ENCODE data around the gene CCDC30. TPM values are rescaled to one million over a fixed set of nuclear protein-coding genes. Genes with fewer than 3 reads are reported as not detected.

Gene CCDC30
- total and polyA plus RNA-seq, 4 experiments from 2014 or later = 2.5 to 7.1 (median 5.2) TPM

DNA sequence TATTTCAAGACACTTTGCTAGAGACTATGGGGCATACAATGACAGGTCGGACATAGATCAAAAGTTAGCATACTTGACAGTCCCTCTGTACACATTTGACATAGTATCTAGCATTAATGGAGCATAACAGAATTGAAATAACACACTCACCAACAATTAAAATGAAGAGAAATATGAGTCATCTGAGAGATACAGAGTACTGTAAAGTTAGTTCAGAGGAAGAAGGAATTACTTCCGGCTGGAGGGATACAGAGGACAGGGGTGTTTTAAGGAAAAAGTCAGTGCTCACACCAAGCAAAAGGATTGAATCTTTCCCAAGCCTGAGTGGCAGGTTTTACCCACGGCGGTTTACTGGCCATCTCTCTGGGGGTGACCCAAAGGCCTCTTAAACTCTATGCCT is 9.7 kb upstream of the CCDC30 start:
- H3K4me1 Mint-ChIP-seq = peaks cover 16 to 31% (median 21%) of the 10 kb centered on the region in 4 donors
- POLR2A ChIA-PET (ENCODE audit: partially characterized antibody) = no interaction called here
- H3K27ac Mint-ChIP-seq = peak overlapping the region in 1 of 7 donors; percentile 40
- no peak overlapping the region for H3K4me3 Mint-ChIP-seq
- Histone ChIP-seq H3K27ac (ENCODE audit: low read depth, low read length) (no peak overlapping the region), H3K9me3 (ENCODE audit: control insufficient read depth in 1 of 2, low read length in 2 of 2) (no peaks in the 10 kb centered on the region), H3K4me1 (ENCODE audit: insufficient read depth, low read length) (peaks cover 24% of the 10 kb centered on the region), H3K27me3 (ENCODE audit: insufficient read depth, low read length) (no peaks in the 10 kb centered on the region), H3K4me3 (ENCODE audit: low read length in 2 of 2) (no peak overlapping the region), H3K36me3 (ENCODE audit: insufficient read depth, low read length) (peaks cover 5% of the 10 kb centered on the region)
- CTCF ChIA-PET (ENCODE audit: partially characterized antibody) = no interaction called here
- DNase-seq = no peak
- peaks cover 10 to 18% of the 10 kb centered on the region in 2 donors for H3K36me3 Mint-ChIP-seq
- intact Hi-C loops (cut with micrococcal nuclease) = no loop called here
- H3K9me3 Mint-ChIP-seq = no peaks in the 10 kb centered on the region
- H3K27me3 Mint-ChIP-seq = peaks cover 0 to 2% of the 10 kb centered on the region in 2 donors

DNA sequence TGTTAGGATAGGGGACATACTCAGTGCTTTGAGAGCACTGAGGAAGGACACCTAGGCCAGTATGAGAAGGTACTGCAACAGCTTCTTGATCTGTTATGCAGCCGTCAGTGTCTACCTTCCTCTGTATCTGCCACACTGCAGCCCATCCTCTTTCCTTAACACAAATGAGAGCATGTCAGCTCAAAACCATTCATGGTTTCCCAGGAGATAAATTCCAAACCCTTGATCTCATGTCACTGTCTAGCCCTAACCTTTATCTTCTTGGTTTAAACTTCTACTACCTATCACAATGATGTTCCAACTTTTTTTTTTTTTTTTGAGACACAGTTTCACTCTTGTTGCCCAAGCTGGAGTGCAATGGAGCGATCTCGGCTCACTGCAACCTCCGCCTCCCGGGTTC is 8.7 kb upstream of the CCDC30 start:
- ChIA-PET POLR2A (ENCODE audit: partially characterized antibody) (no interaction called here), CTCF (ENCODE audit: partially characterized antibody) (interaction anchor here (0.7 kb wide), 1 partner anchor 129 kb away, joined by 3 read pairs; no protein-coding TSS in a partner anchor)
- H3K27ac ChIP-seq (ENCODE audit: low read depth, low read length) = no peak overlapping the region
- peaks cover 15% of the 10 kb centered on the region for H3K36me3 ChIP-seq (ENCODE audit: insufficient read depth, low read length)
- Mint-ChIP-seq H3K4me3 (peak overlapping the region in 5 of 8 donors; percentile 7 to 65 (median 33)), H3K4me1 (peaks cover 18 to 37% (median 26%) of the 10 kb centered on the region in 4 donors), H3K9me3 (no peaks in the 10 kb centered on the region), H3K27ac (peak overlapping the region in 4 of 7 donors; percentile 12 to 100 (median 32)), H3K27me3 (peaks cover 0 to 2% of the 10 kb centered on the region in 2 donors), H3K36me3 (peaks cover 12 to 25% of the 10 kb centered on the region in 2 donors)
- intact Hi-C loops (cut with micrococcal nuclease) = no loop called here
- no peak overlapping the region for H3K4me3 ChIP-seq (ENCODE audit: low read length in 2 of 2)
- no peaks in the 10 kb centered on the region for H3K27me3 ChIP-seq (ENCODE audit: insufficient read depth, low read length)
- H3K4me1 ChIP-seq (ENCODE audit: insufficient read depth, low read length) = peaks cover 29% of the 10 kb centered on the region
- H3K9me3 ChIP-seq (ENCODE audit: control insufficient read depth in 1 of 2, low read length in 2 of 2) = no peaks in the 10 kb centered on the region
- DNase-seq = no peak

DNA sequence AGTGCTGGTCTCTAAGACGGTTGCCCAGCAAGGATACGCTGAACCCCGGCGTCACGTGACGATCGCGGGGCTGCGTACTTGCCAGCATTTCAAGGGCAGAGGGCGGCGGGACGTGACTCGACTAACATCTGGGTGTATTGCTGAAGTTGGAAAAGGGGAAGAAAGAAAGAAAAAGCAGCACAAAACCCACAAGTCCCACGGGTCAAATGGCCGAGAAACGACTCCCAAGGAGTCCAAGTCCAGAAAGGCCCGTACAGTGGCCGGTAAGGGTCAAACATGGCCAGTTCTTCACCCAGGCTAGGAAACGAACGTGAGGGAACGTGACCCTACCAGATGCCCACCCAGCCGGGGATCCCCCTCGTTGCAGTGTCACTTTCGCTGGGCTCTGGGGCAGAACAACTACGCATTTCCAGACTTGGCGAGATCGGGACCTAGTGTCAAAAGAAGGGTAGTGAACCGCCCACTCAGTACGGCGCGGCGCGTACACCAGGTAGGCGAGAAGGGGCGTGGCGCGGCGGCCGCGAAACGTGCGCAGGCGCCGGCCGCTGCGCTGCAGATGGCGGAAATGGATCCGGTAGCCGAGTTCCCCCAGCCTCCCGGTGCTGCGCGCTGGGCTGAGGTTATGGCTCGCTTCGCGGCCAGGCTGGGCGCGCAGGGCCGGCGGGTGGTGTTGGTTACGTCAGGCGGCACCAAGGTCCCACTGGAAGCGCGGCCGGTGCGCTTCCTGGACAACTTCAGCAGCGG is 6.9 kb upstream of the CCDC30 start, which contains the start of the genes PPCS and ZMYND12:
Gene PPCS (plus strand): TSS at position 534 of the 744 bp plus-strand sequence. CDS start 23 bp downstream, at position 557.
Gene ZMYND12 (minus strand): TSS at position 13 of the 744 bp plus-strand sequence. CDS start 25 bp downstream, outside the sequence.
- no peaks in the 10 kb centered on the region for H3K9me3 ChIP-seq (ENCODE audit: control insufficient read depth in 1 of 2, low read length in 2 of 2)
- peaks cover 27 to 41% of the 10 kb centered on the region in 2 donors for H3K36me3 Mint-ChIP-seq
- no peaks in the 10 kb centered on the region for H3K27me3 ChIP-seq (ENCODE audit: insufficient read depth, low read length)
- ChIA-PET POLR2A (ENCODE audit: partially characterized antibody) (interaction anchor here (0.8 to 1.8 kb wide), 11 partner anchors 17 to 422 kb away, joined by 3 to 15 read pairs (median 4); partner anchors contain the start of genes C1orf50, FOXJ3, P3H1 and PPIH), CTCF (ENCODE audit: partially characterized antibody) (no interaction called here)
- H3K27ac ChIP-seq (ENCODE audit: low read depth, low read length) = peak within 1 kb of the TSS; percentile 99
- no peaks in the 10 kb centered on the region for H3K9me3 Mint-ChIP-seq
- peak within 1 kb of the TSS; percentile 91 to 100 (median 99) for H3K4me3 Mint-ChIP-seq
- peaks cover 29% of the 10 kb centered on the region for H3K4me1 ChIP-seq (ENCODE audit: insufficient read depth, low read length)
- H3K27me3 Mint-ChIP-seq = no peaks in the 10 kb centered on the region
- H3K4me1 Mint-ChIP-seq = peaks cover 21 to 43% (median 33%) of the 10 kb centered on the region in 4 donors
- peak; percentile 91 to 96 (median 93) for DNase-seq
- intact Hi-C loops (cut with micrococcal nuclease) = loop anchor here (1.0 to 2.0 kb wide), 3 partner anchors 121 to 203 kb away; partner anchors contain the start of genes FOXJ3 and PPIH
- H3K27ac Mint-ChIP-seq = peak within 1 kb of the TSS; percentile 92 to 100 (median 99)
- H3K36me3 ChIP-seq (ENCODE audit: insufficient read depth, low read length) = peaks cover 27% of the 10 kb centered on the region
- peak within 1 kb of the TSS; percentile 84 to 96 for H3K4me3 ChIP-seq (ENCODE audit: low read length in 2 of 2)

DNA sequence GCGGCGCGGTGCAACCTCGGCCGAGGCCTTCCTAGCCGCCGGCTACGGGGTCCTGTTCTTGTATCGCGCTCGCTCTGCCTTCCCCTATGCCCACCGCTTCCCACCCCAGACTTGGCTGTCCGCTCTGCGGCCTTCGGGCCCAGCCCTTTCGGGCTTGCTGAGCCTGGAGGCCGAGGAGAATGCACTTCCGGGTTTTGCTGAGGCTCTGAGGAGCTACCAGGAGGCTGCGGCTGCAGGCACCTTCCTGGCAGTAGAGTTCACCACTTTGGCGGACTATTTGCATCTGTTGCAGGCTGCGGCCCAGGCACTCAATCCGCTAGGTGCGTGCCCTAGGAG is 6.4 kb upstream of the CCDC30 start:
- intact Hi-C loops (cut with micrococcal nuclease) = loop anchor here (1.0 to 2.0 kb wide), 3 partner anchors 121 to 202 kb away; partner anchors contain the start of genes FOXJ3 and PPIH
- peak overlapping the region; percentile 99 for H3K27ac ChIP-seq (ENCODE audit: low read depth, low read length)
- POLR2A ChIA-PET (ENCODE audit: partially characterized antibody) = interaction anchor here (0.7 to 1.8 kb wide), 12 partner anchors 16 to 422 kb away, joined by 3 to 15 read pairs (median 4); partner anchors contain the start of genes C1orf50, FOXJ3, P3H1 and PPIH
- H3K4me1 ChIP-seq (ENCODE audit: insufficient read depth, low read length) = peaks cover 29% of the 10 kb centered on the region
- H3K4me3 ChIP-seq (ENCODE audit: low read length in 2 of 2) = peak overlapping the region; percentile 84 to 96
- Mint-ChIP-seq H3K4me1 (peaks cover 21 to 43% (median 33%) of the 10 kb centered on the region in 4 donors), H3K36me3 (peaks cover 27 to 43% of the 10 kb centered on the region in 2 donors), H3K4me3 (peak overlapping the region; percentile 91 to 100 (median 99)), H3K9me3 (no peaks in the 10 kb centered on the region), H3K27ac (peak overlapping the region; percentile 92 to 100 (median 99)), H3K27me3 (no peaks in the 10 kb centered on the region)
- no peaks in the 10 kb centered on the region for H3K27me3 ChIP-seq (ENCODE audit: insufficient read depth, low read length)
- peaks cover 27% of the 10 kb centered on the region for H3K36me3 ChIP-seq (ENCODE audit: insufficient read depth, low read length)
- CTCF ChIA-PET (ENCODE audit: partially characterized antibody) = no interaction called here
- DNase-seq = peak in 3 of 5 donors; percentile 66 to 73 (median 73)
- no peaks in the 10 kb centered on the region for H3K9me3 ChIP-seq (ENCODE audit: control insufficient read depth in 1 of 2, low read length in 2 of 2)

DNA sequence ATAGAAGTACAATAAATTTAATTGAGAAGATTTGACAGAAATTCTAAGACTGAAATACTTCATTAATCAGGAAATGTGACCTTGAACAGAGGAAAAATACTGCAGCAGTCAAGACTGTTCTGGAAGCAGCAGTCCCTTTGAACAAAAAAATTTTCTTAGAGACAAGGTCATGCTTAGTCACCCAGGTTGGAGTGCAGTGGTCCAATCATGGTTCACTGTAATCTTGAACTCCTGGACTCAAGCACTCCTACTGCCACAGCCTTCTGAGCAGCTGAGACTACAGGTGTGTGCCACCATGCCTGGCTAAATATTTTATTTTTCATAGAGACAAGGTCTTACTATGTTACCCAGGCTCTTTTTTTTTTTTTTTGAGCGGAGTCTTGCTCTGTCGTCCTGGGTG is 1.9 kb upstream of the CCDC30 start:
- Mint-ChIP-seq H3K27me3 (no peaks in the 10 kb centered on the region), H3K4me3 (peak overlapping the region in 1 of 8 donors; percentile 18), H3K36me3 (peaks cover 27 to 54% of the 10 kb centered on the region in 2 donors), H3K27ac (peak overlapping the region in 6 of 7 donors; percentile 12 to 97 (median 82)), H3K9me3 (no peaks in the 10 kb centered on the region), H3K4me1 (peaks cover 26 to 57% (median 42%) of the 10 kb centered on the region in 4 donors)
- Histone ChIP-seq H3K36me3 (ENCODE audit: insufficient read depth, low read length) (peaks cover 27% of the 10 kb centered on the region), H3K4me3 (ENCODE audit: low read length in 2 of 2) (no peak overlapping the region), H3K4me1 (ENCODE audit: insufficient read depth, low read length) (peaks cover 37% of the 10 kb centered on the region), H3K27ac (ENCODE audit: low read depth, low read length) (no peak overlapping the region), H3K27me3 (ENCODE audit: insufficient read depth, low read length) (no peaks in the 10 kb centered on the region), H3K9me3 (ENCODE audit: control insufficient read depth in 1 of 2, low read length in 2 of 2) (no peaks in the 10 kb centered on the region)
- ChIA-PET CTCF (ENCODE audit: partially characterized antibody) (no interaction called here), POLR2A (ENCODE audit: partially characterized antibody) (no interaction called here)
- DNase-seq = no peak
- intact Hi-C loops (cut with micrococcal nuclease) = loop anchor here (5.0 kb wide), 1 partner anchor 284 kb away; no protein-coding TSS in a partner anchor

DNA sequence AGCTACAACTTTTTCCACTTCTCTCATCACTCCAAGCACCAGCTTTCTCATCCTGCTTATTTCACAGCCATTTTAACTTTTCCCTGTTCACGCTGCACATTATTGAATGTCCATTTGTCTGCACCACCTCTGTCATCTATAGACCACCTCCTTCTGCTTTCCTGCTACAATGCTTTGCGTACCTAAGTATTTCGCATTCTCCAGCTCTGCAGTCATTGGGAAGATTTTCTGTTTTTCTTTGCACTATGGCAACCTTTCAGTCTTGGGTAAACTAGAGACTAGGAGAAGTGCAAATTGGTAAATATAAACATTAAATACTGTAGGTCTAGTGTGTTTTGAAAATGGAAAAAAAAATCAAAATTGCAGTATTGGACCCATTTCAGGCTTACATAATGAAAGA is 835 bp downstream of the CCDC30 start:
- peaks cover 17% of the 10 kb centered on the region for H3K36me3 ChIP-seq (ENCODE audit: insufficient read depth, low read length)

DNA sequence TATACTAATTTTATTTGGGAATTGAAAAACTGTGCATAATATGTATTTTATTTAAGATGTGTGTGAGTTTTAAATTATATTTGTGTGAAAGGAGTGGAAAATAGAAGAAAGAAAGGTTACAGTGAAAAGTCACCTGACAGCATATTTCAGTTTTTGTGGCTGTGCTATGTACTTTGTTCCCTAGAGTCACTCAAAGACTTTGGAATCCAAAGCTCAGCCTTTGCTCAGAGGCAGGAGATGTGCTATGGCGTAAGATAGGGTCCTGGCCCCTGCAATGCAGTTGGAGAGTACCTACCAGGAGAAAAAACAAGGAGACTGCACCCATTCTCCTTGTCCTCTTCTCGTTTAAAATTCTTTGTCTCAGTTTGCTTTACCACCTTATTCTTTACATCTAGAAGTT is 2.9 kb downstream of the CCDC30 start:
- H3K4me1 ChIP-seq (ENCODE audit: insufficient read depth, low read length) = peaks cover 16% of the 10 kb centered on the region
- H3K9me3 ChIP-seq (ENCODE audit: control insufficient read depth in 1 of 2, low read length in 2 of 2) = no peaks in the 10 kb centered on the region
- no peaks in the 10 kb centered on the region for H3K36me3 ChIP-seq (ENCODE audit: insufficient read depth, low read length)
- POLR2A ChIA-PET (ENCODE audit: partially characterized antibody) = no interaction called here
- Mint-ChIP-seq H3K4me1 (peaks cover 9 to 24% (median 16%) of the 10 kb centered on the region in 4 donors), H3K27me3 (no peaks in the 10 kb centered on the region), H3K9me3 (no peaks in the 10 kb centered on the region), H3K4me3 (no peak overlapping the region), H3K27ac (no peak overlapping the region), H3K36me3 (peaks cover 9 to 16% of the 10 kb centered on the region in 2 donors)
- H3K4me3 ChIP-seq (ENCODE audit: low read length in 2 of 2) = no peak overlapping the region
- DNase-seq = no peak
- no peaks in the 10 kb centered on the region for H3K27me3 ChIP-seq (ENCODE audit: insufficient read depth, low read length)
- no peak overlapping the region for H3K27ac ChIP-seq (ENCODE audit: low read depth, low read length)
- CTCF ChIA-PET (ENCODE audit: partially characterized antibody) = no interaction called here
- intact Hi-C loops (cut with micrococcal nuclease) = no loop called here

More for the DNA sequence above, 835 bp downstream of the CCDC30 start:
- peaks cover 17 to 34% of the 10 kb centered on the region in 2 donors for H3K36me3 Mint-ChIP-seq
- peaks cover 13 to 38% (median 21%) of the 10 kb centered on the region in 4 donors for H3K4me1 Mint-ChIP-seq
- peak overlapping the region; percentile 84 to 94 (median 86) for H3K4me3 Mint-ChIP-seq
- Histone ChIP-seq H3K4me3 (ENCODE audit: low read length in 2 of 2) (peak overlapping the region in 1 of 2 donors; percentile 34), H3K27me3 (ENCODE audit: insufficient read depth, low read length) (no peaks in the 10 kb centered on the region), H3K4me1 (ENCODE audit: insufficient read depth, low read length) (peaks cover 16% of the 10 kb centered on the region), H3K9me3 (ENCODE audit: control insufficient read depth in 1 of 2, low read length in 2 of 2) (no peaks in the 10 kb centered on the region), H3K27ac (ENCODE audit: low read depth, low read length) (peak overlapping the region; percentile 74)
- no peaks in the 10 kb centered on the region for H3K9me3 Mint-ChIP-seq
- CTCF ChIA-PET (ENCODE audit: partially characterized antibody) = no interaction called here
- no peaks in the 10 kb centered on the region for H3K27me3 Mint-ChIP-seq
- POLR2A ChIA-PET (ENCODE audit: partially characterized antibody) = interaction anchor here (2.0 kb wide), 1 partner anchor 130 kb away, joined by 6 read pairs; no protein-coding TSS in a partner anchor
- intact Hi-C loops (cut with micrococcal nuclease) = loop anchor here (1.0 to 5.0 kb wide), 4 partner anchors 218 to 708 kb away; partner anchors contain the start of genes C1orf50, CFAP57, EBNA1BP2 and P3H1
- no peak for DNase-seq
- peak overlapping the region; percentile 93 to 98 (median 97) for H3K27ac Mint-ChIP-seq

All from CD4-positive, alpha-beta memory T cell (primary cell).